HG02763 (cell line): Measurements from ENCODE around the gene GSTP1.
A peak's percentile ranks its signal among the peaks of the same experiment; 100 is the strongest.
"Not testable (repeated sequence)": the region's sequence is repeated elsewhere in the genome, so short reads cannot be mapped to it uniquely, and the experiment has no call there.

Experiments used
- ATAC-seq: cut with Tn5 transposase; IDR thresholded peaks from one replicate; pipeline ENCODE4 v1.9.1; 2021; ENCODE audit warnings: mild to moderate bottlenecking, moderate library complexity; ENCODE audit not compliant: unreplicated experiment

The GSTP1 gene

GRCh38 chr11:67583247-67584204, at the start of gene GSTP1:
Gene GSTP1, plus strand, starts transcription at chr11:67583812. Its CDS starts 32 bp downstream, at chr11:67583844.
- peak; percentile 65 for ATAC-seq

- no peak for ATAC-seq
These were observed 49.4 kb upstream of the GSTP1 start for GRCh38 chr11:67534070-67534679.

- ATAC-seq = no peak
These were observed 48.1 kb upstream of the GSTP1 start for GRCh38 chr11:67535561-67535960.

GRCh38 chr11:67538306-67538705, 45.3 kb upstream of the GSTP1 start:
- no peak for ATAC-seq

- no peak for ATAC-seq
These were observed 44.6 kb upstream of the GSTP1 start for GRCh38 chr11:67538823-67539505.

- no peak for ATAC-seq
These were observed 44.1 kb upstream of the GSTP1 start for GRCh38 chr11:67539550-67539949.

- no peak for ATAC-seq
These were observed 42.4 kb upstream of the GSTP1 start for GRCh38 chr11:67541198-67541597.

GRCh38 chr11:67542169-67542568, 41.4 kb upstream of the GSTP1 start:
- ATAC-seq = no peak

- ATAC-seq = no peak
These were observed 40.6 kb upstream of the GSTP1 start for GRCh38 chr11:67542971-67543370.

GRCh38 chr11:67543585-67543984, 40.0 kb upstream of the GSTP1 start:
- no peak for ATAC-seq

GRCh38 chr11:67544616-67545242, 38.9 kb upstream of the GSTP1 start:
- no peak for ATAC-seq

- ATAC-seq = no peak
These were observed 38.3 kb upstream of the GSTP1 start for GRCh38 chr11:67545280-67545679.

- ATAC-seq = not testable (repeated sequence)
These were observed 35.5 kb upstream of the GSTP1 start for GRCh38 chr11:67548112-67548511.

GRCh38 chr11:67548555-67549110, 35.0 kb upstream of the GSTP1 start:
- no peak for ATAC-seq

- no peak for ATAC-seq
These were observed 32.5 kb upstream of the GSTP1 start for GRCh38 chr11:67551127-67551526.

GRCh38 chr11:67551697-67552096, 31.9 kb upstream of the GSTP1 start:
- ATAC-seq = not testable (repeated sequence)

GRCh38 chr11:67556244-67556643, 27.4 kb upstream of the GSTP1 start:
- ATAC-seq = no peak

GRCh38 chr11:67558084-67558772, 25.4 kb upstream of the GSTP1 start:
- ATAC-seq = no peak

- peak; percentile 47 for ATAC-seq
These were observed 21.5 kb upstream of the GSTP1 start for GRCh38 chr11:67561971-67562619.
